K562 (cell line): Measurements from ENCODE around the gene KRT36. TPM values are rescaled to one million over a fixed set of nuclear protein-coding genes. Genes with fewer than 3 reads are reported as not detected.

Experiments
- BACH1 ChIP-seq: fragments of 200-800 bp; sonication (Bioruptor generic); IDR thresholded peaks from 2 replicates; pipeline ENCODE4 v1.6.1; 2016; ENCODE audit warnings: missing genetic modification characterization, missing compliant biosample characterization
- BHLHE40 ChIP-seq: IDR thresholded peaks from 2 replicates; pipeline ENCODE4 v1.6.1; 2011; ENCODE audit warnings: low read length, improper control_type of control experiment
- BRF1 ChIP-seq: IDR thresholded peaks from 3 replicates; pipeline ENCODE4 v1.6.1; 2011; ENCODE audit warnings: borderline replicate concordance, mild to moderate bottlenecking; ENCODE audit not compliant: insufficient read length; ENCODE audit errors: extremely low read depth
- CTCF ChIP-seq, 3 experiments: IDR thresholded peaks in 2 of 3; conservative IDR thresholded peaks in 1 of 3; 2 replicates each; pipeline ENCODE4 v1.5.1; 2011 to 2012; ENCODE audit warnings: low read length in 3 of 3, mild to moderate bottlenecking in 3 of 3, control low read depth in 2 of 3, improper control_type of control experiment in 1 of 3, inconsistent platforms in 1 of 3, low read depth in 1 of 3, mixed read lengths in 1 of 3, moderate library complexity in 1 of 3; ENCODE audit not compliant: insufficient read depth in 2 of 3
- HMG20A ChIP-seq: fragments of 450-650 bp; formaldehyde crosslinking; conservative IDR thresholded peaks from 2 replicates; pipeline ENCODE4 v1.4.0; 2020; ENCODE audit warnings: mild to moderate bottlenecking, mixed read lengths
- MAFG ChIP-seq: fragments of 450-650 bp; conservative IDR thresholded peaks from 2 replicates; pipeline ENCODE4 v1.6.1; 2016; ENCODE audit warnings: missing genetic modification characterization, missing compliant biosample characterization
- PHB2 ChIP-seq: fragments of 450-650 bp; IDR thresholded peaks from 2 replicates; pipeline ENCODE4 v1.6.1; 2017; ENCODE audit warnings: low read depth
- PHTF2 ChIP-seq: fragments of 250-450 bp; sonication (Bioruptor Pico); IDR thresholded peaks from 2 replicates; pipeline ENCODE4 v1.5.0; 2021; ENCODE audit warnings: mild to moderate bottlenecking
- PML ChIP-seq: IDR thresholded peaks from 2 replicates; pipeline ENCODE4 v1.6.1; 2012; ENCODE audit warnings: low read length, inconsistent platforms
- RBFOX2 ChIP-seq: fragments of 200-400 bp; formaldehyde crosslinking; IDR thresholded peaks from 2 replicates; pipeline ENCODE4 v1.6.1; 2017; ENCODE audit warnings: low read depth, mild to moderate bottlenecking, low read length, moderate library complexity
- RBM17 ChIP-seq: fragments of 200-400 bp; formaldehyde crosslinking; IDR thresholded peaks from 2 replicates; pipeline ENCODE4 v1.6.1; 2017; ENCODE audit warnings: low read depth, mild to moderate bottlenecking, low read length, borderline replicate concordance
- TCF3 ChIP-seq: sonication (generic); formaldehyde crosslinking; IDR thresholded peaks from 2 replicates; pipeline ENCODE4 v1.4.0; 2020; ENCODE audit warnings: mild to moderate bottlenecking, missing genetic modification reagents
- polyA plus RNA-seq, 8 experiments: library from polyadenylated mRNA; depleted of rRNA in 4 of 8; stranded (reverse) in 5 of 8; unstranded in 3 of 8; fragments of >200 nt; fragmentation: Nextera tagmentation in 2 of 8; fragmentation: Illumina TruSeq in 1 of 8; extraction: Ambion mirVana in 2 of 8; extraction: Trizol in 1 of 8; gene quantifications; 2 replicates each; pipeline versions ENCODE4 v1.2.1 to v1.2.3, GENCODE V29; 2011 to 2014; ENCODE audit warnings: inconsistent platforms in 1 of 8, missing spikeins in 1 of 8
- total RNA-seq, 7 experiments: library from RNA; depleted of rRNA in 6 of 7; stranded (reverse); fragments of >200 nt in 6 of 7; fragmentation: Illumina TruSeq in 2 of 7; extraction: Trizol in 2 of 7; gene quantifications; 2 replicates each; pipeline versions ENCODE4 v1.2.1 to v1.2.3, GENCODE V29; 2011 to 2021; ENCODE audit warnings: low replicate concordance in 1 of 7
- TF ChIP-seq, protein P1 (sequence below), 2 experiments: fragments of 450-650 bp; conservative IDR thresholded peaks; 2 replicates each; pipeline ENCODE4 v1.6.1; 2017; ENCODE audit warnings: mild to moderate bottlenecking in 2 of 2, moderate library complexity in 2 of 2
- TF ChIP-seq, protein P2 (sequence below), 2 experiments: fragments of 450-650 bp; IDR thresholded peaks; 2 replicates each; pipeline ENCODE4 v1.6.1; 2016; ENCODE audit warnings: mild to moderate bottlenecking in 2 of 2, borderline replicate concordance in 1 of 2, low read depth in 1 of 2, moderate library complexity in 1 of 2

The KRT36 gene
- total and polyA plus RNA-seq, 9 of the 15 experiments (the other 6 are each of a cell fraction or from before 2014, with no cell fraction given) = 0.04 TPM; not detected in 8

DNA sequence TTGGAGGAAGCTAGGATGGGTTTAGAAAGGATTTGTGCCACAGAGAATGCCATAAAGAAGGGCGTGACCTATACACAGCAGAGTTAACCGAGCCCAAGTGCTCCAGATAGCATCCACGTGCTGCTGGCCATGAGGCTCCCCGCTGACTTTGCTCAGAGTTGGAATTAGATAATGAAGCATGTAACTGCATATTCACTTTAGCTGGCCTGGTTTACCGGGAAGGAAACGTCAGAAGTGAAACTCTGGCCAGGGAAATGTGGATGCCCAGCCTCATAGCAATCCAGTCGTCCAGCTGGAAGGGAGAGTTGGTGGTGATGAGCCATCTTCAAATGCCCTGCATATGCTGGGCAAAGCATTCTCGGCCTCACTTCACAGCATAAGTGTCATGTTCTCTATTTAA, 14.8 kb downstream of the KRT36 start (continued):
- TF ChIP-seq, protein P1, sequence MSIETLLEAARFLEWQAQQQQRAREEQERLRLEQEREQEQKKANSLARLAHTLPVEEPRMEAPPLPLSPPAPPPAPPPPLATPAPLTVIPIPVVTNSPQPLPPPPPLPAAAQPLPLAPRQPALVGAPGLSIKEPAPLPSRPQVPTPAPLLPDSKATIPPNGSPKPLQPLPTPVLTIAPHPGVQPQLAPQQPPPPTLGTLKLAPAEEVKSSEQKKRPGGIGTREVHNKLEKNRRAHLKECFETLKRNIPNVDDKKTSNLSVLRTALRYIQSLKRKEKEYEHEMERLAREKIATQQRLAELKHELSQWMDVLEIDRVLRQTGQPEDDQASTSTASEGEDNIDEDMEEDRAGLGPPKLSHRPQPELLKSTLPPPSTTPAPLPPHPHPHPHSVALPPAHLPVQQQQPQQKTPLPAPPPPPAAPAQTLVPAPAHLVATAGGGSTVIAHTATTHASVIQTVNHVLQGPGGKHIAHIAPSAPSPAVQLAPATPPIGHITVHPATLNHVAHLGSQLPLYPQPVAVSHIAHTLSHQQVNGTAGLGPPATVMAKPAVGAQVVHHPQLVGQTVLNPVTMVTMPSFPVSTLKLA (conservative IDR thresholded peaks at IDR 0.05) = 0 out of 4 replicates have a peak, but pooled peaks of 1 of the 2 experiments have one; percentile 27
- TF ChIP-seq PHTF2 (CRISPR knock-in tag) (no peak), BHLHE40 (peak; percentile 51; the same call in 1 of the 2 replicates), RBFOX2 (no peak), PHB2 (no peak), BACH1 (tag) (no peak), TCF3 (CRISPR knock-in tag) (no peak), CTCF (IDR thresholded peaks at IDR 0.05 in 2 of 3, conservative IDR thresholded peaks at IDR 0.05 in 1 of 3; ENCODE audit: insufficient read depth in 2 of 3, low read depth in 1 of 3, low read length in 3 of 3) (no peak), PML (no peak), BRF1 (no peak), HMG20A (CRISPR knock-in tag) (no peak), MAFG (tag) (no peak), RBM17 (no peak)
- TF ChIP-seq, protein P2, sequence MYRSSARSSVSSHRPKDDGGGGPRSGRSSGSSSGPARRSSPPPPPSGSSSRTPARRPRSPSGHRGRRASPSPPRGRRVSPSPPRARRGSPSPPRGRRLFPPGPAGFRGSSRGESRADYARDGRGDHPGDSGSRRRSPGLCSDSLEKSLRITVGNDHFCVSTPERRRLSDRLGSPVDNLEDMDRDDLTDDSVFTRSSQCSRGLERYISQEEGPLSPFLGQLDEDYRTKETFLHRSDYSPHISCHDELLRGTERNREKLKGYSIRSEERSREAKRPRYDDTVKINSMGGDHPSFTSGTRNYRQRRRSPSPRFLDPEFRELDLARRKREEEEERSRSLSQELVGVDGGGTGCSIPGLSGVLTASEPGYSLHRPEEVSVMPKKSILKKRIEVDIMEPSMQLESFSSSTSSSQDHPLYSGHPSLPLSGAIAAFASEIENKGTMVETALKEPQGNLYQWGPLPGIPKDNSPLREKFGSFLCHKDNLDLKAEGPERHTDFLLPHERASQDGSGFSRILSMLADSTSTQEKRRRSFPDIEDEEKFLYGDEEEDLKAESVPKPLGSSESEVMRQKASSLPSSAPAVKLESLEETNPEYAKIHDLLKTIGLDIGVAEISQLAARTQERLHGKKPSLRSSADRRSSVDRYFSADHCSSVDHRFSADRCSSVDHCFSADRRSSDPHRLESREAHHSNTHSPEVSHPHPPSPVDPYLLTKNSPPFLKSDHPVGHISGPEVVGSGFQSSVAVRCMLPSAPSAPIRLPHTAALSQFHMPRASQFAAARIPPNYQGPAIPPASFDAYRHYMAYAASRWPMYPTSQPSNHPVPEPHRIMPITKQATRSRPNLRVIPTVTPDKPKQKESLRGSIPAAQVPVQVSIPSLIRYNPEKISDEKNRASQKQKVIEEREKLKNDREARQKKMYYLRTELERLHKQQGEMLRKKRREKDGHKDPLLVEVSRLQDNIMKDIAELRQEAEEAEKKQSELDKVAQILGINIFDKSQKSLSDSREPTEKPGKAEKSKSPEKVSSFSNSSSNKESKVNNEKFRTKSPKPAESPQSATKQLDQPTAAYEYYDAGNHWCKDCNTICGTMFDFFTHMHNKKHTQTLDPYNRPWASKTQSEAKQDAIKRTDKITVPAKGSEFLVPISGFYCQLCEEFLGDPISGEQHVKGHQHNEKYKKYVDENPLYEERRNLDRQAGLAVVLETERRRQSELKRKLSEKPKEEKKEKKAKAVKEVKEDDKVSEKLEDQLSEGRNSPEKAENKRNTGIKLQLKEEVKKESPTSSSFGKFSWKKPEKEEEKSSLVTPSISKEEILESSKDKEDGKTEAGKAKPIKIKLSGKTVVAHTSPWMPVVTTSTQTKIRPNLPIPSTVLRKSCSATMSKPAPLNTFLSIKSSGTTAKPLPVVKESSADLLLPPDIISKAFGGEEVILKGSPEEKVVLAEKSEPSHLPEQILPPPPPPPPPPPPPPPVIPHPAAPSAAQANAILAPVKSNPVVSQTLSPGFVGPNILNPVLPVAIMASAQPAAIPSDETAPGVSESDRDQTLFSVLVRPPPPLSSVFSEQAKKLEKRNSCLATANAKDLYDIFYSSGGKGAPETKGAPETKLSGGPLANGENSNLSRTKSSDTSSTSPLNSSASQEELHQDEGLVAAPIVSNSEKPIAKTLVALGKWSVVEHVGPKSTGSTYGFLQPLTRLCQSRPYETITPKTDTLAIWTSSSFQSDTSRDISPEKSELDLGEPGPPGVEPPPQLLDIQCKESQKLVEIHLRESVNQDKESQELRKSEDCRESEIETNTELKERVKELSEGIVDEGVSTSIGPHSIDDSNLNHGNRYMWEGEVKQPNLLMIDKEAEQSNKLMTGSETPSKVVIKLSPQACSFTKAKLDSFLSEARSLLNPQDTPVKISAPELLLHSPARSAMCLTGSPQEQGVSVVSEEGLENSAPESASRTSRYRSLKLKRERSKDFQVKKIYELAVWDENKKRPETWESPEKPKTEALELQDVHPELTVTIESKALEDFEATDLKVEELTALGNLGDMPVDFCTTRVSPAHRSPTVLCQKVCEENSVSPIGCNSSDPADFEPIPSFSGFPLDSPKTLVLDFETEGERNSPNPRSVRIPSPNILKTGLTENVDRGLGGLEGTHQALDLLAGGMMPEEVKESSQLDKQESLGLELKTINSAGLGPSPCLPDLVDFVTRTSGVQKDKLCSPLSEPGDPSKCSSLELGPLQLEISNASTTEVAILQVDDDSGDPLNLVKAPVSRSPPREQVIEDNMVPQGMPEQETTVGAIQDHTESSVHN (IDR thresholded peaks at IDR 0.05; ENCODE audit: borderline replicate concordance in 1 of 2, low read depth in 1 of 2) = no peak
